Activated CD8-positive, alpha-beta memory T cell treated with anti-CD3 and anti-CD28 coated beads, Interleukin-2, amount 50 U/mL, for 4 hours (primary cell): ENCODE data around the gene ANKRD66.
"Not testable (repeated sequence)": the region's sequence is repeated elsewhere in the genome, so short reads cannot be mapped to it uniquely, and the experiment has no call there.

Experiments
- DNase-seq: peaks from one replicate; pipeline ENCODE4 v3.0.0-alpha.2; 2020

The ANKRD66 gene

GRCh38 chr6:46756469-46757213, 9.9 kb downstream of the ANKRD66 start:
- DNase-seq = no peak

GRCh38 chr6:46757214-46757596, 10.5 kb downstream of the ANKRD66 start:
- no peak for DNase-seq

GRCh38 chr6:46758960-46759753, 12.4 kb downstream of the ANKRD66 start:
- DNase-seq = no peak

GRCh38 chr6:46760925-46761324, 14.2 kb downstream of the ANKRD66 start:
- no peak for DNase-seq

DNA sequence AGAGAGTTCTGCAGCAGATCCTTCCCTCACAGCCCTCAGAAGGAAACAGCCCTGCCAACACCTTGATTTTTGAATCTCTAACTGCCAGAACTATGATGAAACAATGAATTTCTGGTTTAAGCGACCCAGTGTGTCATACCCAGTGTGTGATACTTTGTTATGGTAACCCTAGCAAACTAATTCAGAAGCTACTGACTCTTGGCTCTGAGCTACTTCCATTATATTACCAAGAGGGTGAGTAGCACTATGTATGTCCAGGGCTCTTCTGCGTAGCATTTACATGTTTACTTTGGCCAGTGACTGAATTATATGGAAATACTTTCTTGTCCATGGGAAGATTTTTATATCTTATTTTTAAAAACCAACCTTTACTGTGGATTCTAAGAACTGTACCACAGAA, 16.7 kb downstream of the ANKRD66 start:
- no peak for DNase-seq

GRCh38 chr6:46764280-46764679, 17.5 kb downstream of the ANKRD66 start:
- not testable (repeated sequence) for DNase-seq

DNA sequence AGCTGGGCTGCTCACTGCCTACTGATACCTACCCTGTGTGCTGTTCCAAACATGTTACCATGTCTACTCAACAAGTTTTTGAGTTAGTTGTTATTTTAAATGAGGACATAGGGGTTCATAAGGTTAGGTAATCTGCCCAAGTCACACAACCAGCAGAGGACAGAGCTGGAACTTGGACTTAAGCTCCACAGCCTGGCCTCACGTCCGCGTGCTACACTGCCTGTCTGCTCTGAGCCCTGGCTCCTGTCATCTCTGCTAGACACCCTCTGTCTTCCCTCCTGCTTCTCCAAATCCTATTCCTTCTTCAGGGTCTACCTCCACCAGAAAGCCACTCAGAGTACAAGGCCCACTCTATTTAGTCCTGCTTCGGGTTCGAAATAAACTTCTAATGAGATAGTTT, 18.2 kb downstream of the ANKRD66 start:
- DNase-seq = no peak

GRCh38 chr6:46772016-46772415, 25.3 kb downstream of the ANKRD66 start:
- no peak for DNase-seq

DNA sequence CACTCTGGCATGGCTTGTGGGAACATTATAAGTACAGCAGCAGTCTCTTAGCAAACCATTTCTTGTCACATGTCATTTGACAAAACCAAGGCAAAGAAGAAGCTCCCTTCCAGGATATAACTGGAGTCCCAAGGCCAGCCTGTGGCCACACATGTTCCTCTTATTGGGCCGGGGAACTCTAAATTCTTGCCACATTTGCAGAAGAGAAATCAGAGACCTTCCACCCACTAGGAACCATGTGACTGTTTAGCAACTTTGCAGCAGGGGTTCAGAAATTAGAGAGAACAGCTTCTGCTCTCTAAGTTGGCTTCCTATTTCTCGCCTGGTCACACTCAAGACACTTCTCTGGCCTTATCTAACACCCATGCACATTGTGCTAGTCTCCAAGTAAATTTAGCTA, 26.0 kb downstream of the ANKRD66 start:
- no peak for DNase-seq

DNA sequence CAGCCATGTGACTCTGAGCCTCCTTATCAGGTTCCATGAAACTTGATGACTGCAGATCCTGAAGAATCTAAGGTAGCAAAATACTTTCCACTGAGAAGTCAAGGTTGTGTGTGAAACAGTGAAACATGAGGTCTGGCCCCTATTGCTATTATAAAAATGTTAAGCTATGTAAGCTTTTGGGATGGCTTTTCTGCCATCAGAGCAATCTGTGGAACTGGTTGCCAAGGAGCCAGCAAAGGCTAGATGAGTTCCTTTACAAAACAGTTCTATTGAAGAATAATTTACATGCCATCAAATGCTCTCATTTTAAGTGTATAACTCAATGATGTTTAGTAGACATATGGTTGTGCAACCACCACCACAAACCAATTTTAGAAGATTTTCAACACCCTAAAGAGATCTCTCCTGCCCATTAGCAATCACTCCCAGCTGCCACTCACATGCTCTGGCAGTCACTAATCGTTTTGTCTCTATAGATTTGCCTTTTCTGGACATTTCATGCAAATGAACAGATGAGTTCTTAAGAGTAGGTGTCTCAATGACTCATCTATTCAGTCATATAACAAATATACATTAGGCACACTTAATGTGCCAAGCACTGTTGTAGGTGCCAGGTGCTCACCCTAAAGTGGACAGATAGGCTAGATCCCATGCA, 26.6 kb downstream of the ANKRD66 start:
- DNase-seq = no peak

DNA sequence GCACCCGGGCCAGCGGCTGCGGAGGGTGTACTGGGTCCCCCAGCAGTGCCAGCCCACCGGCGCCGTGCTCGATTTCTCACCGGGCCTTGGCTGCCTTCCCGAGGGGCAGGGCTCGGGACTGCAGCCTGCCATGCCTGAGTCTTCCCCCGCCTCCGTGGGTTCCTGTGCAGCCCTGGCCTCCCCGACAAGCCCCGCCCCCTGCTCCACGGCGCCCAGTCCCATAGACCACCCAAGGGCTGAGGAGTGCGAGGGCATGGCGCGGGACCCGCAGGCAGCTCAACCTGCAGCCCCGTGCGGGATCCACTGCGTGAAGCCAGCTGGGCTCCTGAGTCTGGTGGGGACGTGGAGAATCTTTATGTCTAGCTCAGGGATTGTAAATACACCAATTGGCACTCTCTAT, 28.0 kb downstream of the ANKRD66 start:
- DNase-seq = not testable (repeated sequence)

- no peak for DNase-seq
These were observed 29.5 kb downstream of the ANKRD66 start for GRCh38 chr6:46776070-46776712.

DNA sequence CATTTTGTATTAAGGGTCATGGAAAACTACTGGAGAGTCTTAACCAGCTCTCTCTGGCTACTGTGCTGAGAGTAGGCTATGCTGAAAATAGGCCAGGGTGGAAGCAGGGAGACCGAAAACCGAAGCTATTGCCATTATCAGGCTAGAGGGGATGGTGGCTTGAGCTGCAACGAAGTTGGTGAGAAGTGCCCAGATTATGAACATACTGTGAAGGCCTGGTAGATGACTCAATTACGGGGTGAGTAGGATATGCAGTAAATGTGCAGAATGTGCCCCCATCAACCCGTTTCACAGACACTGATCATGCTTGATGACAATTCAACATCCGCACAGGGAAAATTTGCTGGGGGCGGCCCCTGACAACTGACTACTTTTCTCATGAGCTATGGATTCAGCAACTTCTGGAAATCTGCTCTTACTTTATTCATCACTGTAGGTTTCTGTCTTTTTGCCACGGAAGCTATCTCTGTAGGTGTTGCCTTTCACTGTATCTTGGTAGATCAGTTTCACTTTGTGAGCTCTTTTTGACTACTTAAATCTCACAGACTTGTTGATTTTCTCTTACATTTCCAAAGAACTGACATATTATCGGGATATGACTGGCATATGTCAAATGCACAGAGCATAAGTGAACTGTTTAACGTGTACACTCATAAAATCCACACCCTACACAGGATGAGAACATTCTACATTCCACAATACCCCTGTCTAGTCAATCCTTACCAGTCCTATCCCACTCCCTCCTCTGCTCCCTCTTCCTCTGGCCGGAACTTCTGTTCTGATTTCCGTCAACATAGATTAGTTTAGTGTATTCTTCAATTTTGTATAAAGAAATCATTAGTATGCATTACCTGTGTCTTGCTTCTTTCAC, 31.0 kb downstream of the ANKRD66 start:
- DNase-seq = no peak

GRCh38 chr6:46781478-46782378, 35.0 kb downstream of the ANKRD66 start:
- DNase-seq = no peak

DNA sequence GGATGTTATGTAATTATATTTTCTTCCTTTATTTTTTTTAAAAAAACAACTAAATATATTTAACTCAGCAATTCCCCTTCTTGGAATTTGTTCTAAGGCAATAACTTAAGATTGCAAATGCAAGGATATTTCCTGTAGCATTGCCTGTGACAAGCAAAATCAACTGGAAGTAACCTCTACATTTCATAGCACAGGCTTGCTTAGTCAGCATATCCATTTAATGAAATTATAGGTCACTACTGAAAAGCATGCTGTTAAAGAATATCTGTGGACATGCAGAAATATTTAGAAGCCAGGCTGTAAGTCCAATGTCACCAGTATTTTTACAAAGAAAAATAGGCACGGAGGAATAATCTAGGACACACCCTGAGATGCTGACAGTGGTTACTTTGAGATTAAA, 37.8 kb downstream of the ANKRD66 start:
- no peak for DNase-seq

- DNase-seq = no peak
These were observed 41.3 kb downstream of the ANKRD66 start for GRCh38 chr6:46787871-46788540.

DNA sequence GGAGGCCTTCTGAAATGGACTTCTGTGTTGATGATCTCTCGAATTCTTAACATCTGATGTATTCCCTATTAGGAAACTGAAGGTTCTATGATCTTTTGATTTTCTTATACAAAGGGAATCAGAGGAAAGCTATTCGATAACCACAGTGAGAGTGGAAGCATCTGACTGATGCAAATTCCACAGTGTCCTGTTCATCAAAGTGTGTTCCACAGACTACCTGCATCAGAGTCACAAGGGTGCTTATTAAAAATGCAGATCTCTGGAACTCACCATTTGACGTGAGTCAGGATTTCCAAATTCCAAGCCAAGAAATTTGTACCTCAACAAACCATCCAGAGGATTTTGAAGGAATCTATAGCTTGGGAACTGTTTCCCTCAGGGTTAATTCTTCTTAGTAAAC, 42.1 kb downstream of the ANKRD66 start:
- no peak for DNase-seq

- no peak for DNase-seq
These were observed 43.0 kb downstream of the ANKRD66 start for GRCh38 chr6:46789434-46790354.

DNA sequence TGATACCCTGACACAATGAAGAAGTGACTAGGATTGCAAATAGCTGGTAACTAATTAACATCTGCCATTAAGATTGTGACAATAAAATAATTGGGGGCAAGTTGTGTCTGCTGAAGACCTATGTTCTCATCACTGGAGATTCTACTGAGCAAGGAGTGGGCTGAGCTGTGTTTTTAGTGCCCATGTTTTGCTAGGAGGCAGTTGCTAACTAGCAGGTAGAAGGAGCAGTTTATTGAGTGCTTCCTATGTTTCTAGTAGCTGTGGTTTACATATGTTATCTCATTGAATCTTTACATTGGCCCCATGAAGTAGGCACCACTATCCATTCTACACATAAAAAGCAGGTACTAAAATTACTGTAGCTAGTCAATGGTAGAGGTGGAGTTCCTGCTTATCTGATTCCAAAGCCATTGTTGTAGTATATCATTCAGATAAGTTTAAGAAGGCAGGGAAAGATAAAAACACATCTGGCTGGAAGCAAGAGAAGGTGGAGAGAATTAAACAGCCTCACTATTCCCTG, 43.7 kb downstream of the ANKRD66 start:
- no peak for DNase-seq
